GM13977 (cell line): ENCODE measurements around the gene OSM.
A peak's percentile ranks its signal among the peaks of the same experiment; 100 is the strongest.

Experiments used
- DNase-seq: peaks from one replicate; pipeline ENCODE4 v3.0.0; 2012; ENCODE audit warnings: low spot score
- in situ Hi-C: fragments of 300-500 bp; cut with MboI; formaldehyde crosslinking; loops from one replicate; pipeline ENCODE4 v1.12.0; 2022; ENCODE audit warnings: low sequenced_read_pairs, low pct_unique_long_range_greater_than_20kb, mixed read lengths, inconsistent platforms; ENCODE audit not compliant: unreplicated experiment
- TF ChIP-seq, protein P1 (sequence below): IDR thresholded peaks from 2 replicates; pipeline ENCODE4 v1.5.1; 2012; ENCODE audit warnings: mild to moderate bottlenecking, control low read depth; ENCODE audit not compliant: insufficient read depth; ENCODE audit errors: extremely low read depth, missing control alignments

Gene OSM

DNA sequence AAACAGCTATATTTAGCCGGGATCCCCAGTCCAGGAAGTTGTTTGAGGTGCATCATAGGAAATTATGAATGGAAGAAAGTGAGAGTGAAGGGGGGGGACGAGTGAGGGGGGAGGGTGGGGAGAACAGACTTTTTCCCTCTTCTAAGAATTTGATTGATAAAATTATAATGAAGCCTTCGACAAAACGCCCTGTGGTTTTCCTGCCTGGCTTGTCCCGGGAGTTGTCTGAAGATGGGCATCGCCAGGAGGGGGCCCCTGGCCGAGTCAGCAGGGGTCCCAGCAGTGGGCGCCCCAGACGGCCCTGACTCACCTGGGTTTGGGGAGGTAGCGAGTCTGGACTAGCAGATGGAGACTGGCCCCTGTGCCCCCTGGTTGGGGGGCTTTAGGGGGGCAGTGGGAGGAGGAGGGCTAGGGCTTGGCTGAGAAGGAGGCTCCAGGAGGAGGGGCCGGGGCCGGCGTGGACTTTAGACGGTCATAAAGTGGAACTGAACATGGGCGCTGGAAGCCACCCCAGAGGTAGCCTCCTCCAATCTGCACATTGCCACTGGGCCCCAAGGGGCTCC is 19.8 kb downstream of the OSM start:
- in situ Hi-C loops, result no loop called here
- TF ChIP-seq, protein P1, sequence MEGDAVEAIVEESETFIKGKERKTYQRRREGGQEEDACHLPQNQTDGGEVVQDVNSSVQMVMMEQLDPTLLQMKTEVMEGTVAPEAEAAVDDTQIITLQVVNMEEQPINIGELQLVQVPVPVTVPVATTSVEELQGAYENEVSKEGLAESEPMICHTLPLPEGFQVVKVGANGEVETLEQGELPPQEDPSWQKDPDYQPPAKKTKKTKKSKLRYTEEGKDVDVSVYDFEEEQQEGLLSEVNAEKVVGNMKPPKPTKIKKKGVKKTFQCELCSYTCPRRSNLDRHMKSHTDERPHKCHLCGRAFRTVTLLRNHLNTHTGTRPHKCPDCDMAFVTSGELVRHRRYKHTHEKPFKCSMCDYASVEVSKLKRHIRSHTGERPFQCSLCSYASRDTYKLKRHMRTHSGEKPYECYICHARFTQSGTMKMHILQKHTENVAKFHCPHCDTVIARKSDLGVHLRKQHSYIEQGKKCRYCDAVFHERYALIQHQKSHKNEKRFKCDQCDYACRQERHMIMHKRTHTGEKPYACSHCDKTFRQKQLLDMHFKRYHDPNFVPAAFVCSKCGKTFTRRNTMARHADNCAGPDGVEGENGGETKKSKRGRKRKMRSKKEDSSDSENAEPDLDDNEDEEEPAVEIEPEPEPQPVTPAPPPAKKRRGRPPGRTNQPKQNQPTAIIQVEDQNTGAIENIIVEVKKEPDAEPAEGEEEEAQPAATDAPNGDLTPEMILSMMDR, result no peak
- no peak for DNase-seq

DNA sequence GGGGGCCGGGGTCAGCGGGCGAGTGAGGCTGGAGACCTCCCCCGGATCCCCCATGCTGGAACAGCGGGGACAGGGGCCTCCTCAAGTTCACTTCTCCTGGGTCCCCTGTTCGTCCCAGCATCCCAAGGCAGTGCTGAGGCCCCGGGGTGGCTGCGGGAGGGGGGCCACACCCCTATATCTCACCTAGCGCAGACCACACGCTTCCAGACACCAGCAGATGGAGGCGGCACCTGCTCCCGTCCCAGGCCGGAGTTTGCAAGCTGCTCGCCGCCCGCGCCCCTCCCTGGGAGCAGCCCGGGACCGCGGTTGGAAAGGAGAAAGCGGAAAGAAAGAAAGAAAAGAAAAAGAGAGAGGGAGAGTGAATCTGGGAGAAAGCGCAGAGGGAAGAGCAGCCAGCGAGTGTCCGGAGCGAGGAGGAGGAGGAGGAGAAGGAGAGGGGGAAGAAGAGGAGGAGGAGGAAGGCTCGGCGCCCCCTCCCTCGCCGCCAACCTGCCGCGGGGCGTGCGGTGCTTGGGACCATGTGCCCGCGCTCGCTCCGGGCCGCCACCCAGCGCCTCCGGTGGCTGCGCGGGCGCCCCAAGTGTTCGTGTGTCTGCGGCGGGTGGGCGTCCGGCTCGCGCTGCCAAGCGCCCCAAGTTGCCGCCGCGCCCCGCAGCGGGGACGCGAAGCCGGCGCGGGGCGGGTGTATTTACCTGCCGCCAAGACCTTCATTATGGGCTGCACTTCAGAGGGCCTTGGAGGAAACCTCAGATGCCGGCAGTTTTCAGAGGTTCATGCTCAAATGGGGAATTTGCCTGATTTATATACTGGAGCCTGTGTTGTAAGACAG is 20.5 kb downstream of the OSM start, which contains the start of gene LIF:
TSS of gene LIF (minus strand) at position 775 of the 829 bp plus-strand sequence. CDS start at position 711, 64 bp downstream.
- TF ChIP-seq, protein P1, result peak; percentile 24
- peak; percentile 83 for DNase-seq
- in situ Hi-C loops, result no loop called here

DNA sequence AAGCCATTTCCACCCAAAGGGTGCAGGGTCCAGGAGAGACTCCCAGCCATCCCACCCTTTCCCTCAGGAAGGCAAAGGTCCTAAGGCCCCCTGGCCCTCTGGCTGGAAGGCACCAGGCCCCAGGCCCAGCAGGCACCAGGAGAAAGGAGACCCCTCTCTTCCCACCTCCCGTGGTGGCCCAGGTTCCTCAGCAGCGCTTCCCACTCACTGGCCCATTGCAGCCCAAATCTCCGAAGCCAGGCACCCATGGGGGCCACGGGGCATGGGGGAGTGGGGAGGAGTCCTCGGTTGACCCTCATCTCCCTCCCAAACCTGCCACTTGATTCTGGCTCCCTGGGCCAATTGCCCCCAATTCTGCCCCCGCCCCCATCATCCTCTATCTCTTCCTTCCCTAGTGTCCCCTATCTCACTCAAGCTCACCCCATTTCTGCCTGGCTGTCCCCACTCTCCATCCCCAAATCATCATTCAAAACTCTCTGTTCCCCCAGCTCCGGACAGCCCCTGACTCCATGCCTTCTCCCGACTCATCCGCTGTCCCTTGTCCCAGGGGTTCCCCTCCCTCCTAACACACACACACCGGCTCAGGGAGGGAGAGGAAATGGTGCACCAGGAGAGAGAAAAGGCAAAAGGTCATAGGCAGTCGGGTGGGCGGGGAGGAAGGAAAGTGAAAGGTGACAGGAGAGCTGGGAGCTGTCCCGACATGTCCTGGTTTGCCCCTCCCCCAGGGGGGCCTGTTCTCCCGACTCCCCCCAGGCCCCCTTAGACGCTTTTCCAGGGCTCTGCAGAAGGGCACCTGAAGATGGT is 21.3 kb downstream of the OSM start:
- DNase-seq, result no peak
- TF ChIP-seq, protein P1, result no peak
- in situ Hi-C loops, result no loop called here

DNA sequence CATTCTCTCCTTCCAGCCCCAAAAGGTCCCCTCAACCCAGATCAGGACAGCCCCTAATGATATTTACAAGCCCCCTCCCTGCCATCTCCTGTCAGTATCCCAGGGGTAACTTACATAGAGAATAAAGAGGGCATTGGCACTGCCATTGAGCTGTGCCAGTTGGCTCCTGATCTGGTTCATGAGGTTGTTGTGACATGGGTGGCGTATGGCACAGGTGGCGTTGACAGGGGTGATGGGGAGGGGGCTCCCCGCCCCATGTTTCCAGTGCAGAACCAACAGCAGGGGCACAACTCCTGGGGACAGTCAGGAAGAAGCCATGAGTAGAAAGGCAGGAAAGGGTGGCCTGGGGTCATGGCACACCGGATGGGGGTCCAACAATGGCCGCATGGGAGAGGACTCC is 22.0 kb downstream of the OSM start:
- no peak for DNase-seq
- in situ Hi-C loops, result no loop called here
- TF ChIP-seq, protein P1, result no peak

DNA sequence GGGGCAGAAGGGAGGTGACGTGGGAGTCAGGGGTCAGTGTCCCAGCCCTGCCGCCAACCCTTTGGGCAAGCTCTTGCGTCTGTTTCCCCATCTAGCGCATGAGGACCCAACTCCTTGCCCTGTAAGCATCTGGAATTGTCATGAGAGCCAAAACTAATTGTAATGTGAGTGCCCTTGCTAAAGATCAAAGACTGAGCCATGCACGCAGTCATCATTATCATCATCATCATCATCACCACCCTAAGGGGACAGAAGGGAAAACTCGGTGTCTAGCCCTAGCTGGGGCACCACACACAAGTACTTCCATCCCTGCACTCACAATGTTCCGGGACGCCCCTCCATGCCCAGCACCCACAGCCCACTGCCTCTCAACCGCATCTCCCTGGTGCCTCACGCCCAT is 22.6 kb downstream of the OSM start:
- TF ChIP-seq, protein P1, result no peak
- no peak for DNase-seq
- in situ Hi-C loops, result no loop called here

DNA sequence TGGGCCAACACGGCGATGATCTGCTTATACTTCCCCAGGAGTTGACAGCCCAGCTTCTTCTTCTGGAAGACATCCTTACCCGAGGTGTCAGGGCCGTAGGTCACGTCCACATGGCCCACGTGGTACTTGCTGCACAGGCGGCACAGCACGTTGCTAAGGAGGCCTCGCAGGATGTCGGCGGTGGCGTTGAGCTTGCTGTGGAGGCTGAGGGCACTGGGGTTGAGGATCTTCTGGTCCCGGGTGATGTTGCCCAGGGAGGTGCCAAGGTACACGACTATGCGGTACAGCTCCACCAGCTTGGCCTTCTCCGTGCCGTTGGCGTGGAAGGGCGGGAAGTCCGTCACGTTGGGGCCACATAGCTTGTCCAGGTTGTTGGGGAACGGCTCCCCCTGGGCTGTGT is 23.0 kb downstream of the OSM start:
- in situ Hi-C loops, result no loop called here
- TF ChIP-seq, protein P1, result no peak
- DNase-seq, result no peak
